Memory B cell (primary cell): Measurements from ENCODE around the gene WDR27.

Source experiments
- ATAC-seq: fragments of 150-1000 bp; cut with Tn5 transposase; 2 replicates; pipeline ENCODE4 v1.10.0; 2021; ENCODE audit warnings: low read depth, mild to moderate bottlenecking, moderate library complexity
- DNase-seq, 2 donors: peaks; one replicate each; pipeline ENCODE4 v3.0.0; 2022; ENCODE audit warnings: low spot score in 2 of 2
- H3K27ac Mint-ChIP-seq: one replicate; pipeline ENCODE4 v1.8.0; 2022; ENCODE audit warnings: mild to moderate bottlenecking, moderate library complexity, mixed read lengths
- H3K27me3 Mint-ChIP-seq: one replicate; pipeline ENCODE4 v1.8.0; 2022; ENCODE audit warnings: mixed read lengths
- H3K36me3 Mint-ChIP-seq: one replicate; pipeline ENCODE4 v1.8.0; 2022; ENCODE audit warnings: mild to moderate bottlenecking, mixed read lengths
- H3K4me1 Mint-ChIP-seq: one replicate; pipeline ENCODE4 v1.8.0; 2022; ENCODE audit warnings: mixed read lengths
- H3K4me3 Mint-ChIP-seq: one replicate; pipeline ENCODE4 v1.8.0; 2022; ENCODE audit warnings: mild to moderate bottlenecking, moderate library complexity, mixed read lengths
- H3K9me3 Mint-ChIP-seq: one replicate; pipeline ENCODE4 v1.8.0; 2022; ENCODE audit warnings: mixed read lengths

Gene WDR27

DNA sequence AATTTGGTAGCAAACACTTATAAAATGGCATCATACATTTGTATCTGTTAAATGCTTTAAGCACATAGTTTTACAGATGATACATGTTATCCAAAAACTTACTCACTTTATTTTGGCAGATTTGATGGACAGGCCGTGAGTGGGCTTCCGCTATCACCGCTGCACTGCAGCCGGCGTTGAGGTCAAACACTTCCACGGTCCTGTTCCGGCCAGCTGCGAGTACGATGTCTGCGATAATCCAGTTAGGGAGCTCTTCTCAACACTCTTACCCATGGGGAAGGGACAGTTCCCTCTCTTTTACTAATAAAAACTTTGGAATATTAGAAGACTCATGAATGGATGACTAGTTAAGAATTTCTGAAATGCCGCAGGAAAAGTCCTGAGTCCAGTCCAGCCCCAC lies 69.0 kb downstream of the WDR27 start:
- DNase-seq (no peak), ATAC-seq (no peak)
- Mint-ChIP-seq H3K27ac (no peak overlapping the region), H3K27me3 (no peaks in the 10 kb centered on the region), H3K9me3 (no peaks in the 10 kb centered on the region), H3K36me3 (peaks cover 13% of the 10 kb centered on the region), H3K4me3 (no peak overlapping the region), H3K4me1 (no peaks in the 10 kb centered on the region)

DNA sequence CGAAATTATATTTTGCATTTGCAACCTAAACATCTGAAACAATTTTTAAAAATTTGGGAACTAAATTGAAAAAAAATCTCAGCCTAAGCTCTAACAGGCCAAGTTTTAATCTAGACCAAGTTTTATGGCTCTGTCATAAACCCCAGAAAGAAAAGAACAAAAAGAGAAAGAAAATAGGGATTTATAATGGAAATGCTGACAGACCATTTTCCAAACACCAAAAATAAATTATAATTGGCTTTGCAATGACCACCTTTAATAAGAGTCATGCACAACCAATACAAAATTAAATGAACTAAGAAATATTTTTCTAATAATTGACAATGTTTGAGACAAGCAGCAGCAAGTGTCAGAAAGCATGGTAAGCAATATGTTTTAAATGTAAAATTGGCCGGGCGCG lies 72.6 kb downstream of the WDR27 start:
- DNase-seq (no peak), ATAC-seq (no peak)

DNA sequence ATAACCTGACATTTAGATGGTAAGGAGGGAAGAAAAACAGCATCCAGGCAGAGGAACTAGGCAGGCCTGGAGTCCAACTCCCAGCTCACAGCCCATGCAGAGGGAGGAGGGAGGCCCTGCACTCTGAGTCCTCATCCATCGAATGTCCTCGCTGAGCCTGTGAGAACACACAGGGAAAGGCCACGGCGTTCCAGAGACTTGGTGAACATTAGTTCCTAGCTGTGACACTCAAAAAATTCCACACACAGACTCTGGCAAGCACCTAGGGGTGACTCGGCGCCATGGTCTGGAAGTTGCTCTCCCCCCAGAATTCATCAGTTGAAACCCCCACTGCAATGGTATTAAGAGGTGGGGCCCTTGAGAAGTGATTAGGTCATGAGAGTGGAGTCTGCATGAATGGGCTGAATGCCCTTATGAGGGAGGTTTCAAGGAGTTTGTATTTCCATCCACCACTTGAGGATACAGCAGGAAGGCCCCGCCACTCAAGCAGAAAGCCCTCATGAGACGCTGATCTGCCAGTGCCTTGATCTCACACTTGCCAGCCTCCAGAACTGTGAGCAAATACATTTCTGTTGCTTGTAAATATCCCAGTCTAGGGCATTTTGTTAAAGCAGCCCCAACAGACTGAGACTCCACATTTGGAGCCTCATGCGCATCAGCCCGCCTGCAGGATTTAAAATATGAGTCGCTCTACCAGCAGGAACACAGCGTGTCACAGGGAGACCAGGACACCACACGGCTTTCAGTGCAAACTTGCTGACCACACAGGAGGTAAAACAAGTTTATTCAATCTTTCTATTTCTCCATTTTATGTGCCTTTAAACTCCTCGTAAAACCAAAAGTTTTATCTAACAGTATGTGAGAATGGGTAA lies 73.9 kb downstream of the WDR27 start:
- Mint-ChIP-seq H3K4me1 (no peaks in the 10 kb centered on the region), H3K9me3 (no peaks in the 10 kb centered on the region), H3K4me3 (no peak overlapping the region), H3K27me3 (no peaks in the 10 kb centered on the region), H3K27ac (no peak overlapping the region), H3K36me3 (peaks cover 9% of the 10 kb centered on the region)
- DNase-seq (no peak), ATAC-seq (no peak)

More for the DNA sequence above, 72.6 kb downstream of the WDR27 start:
- H3K4me3 Mint-ChIP-seq, result no peak overlapping the region
- H3K4me1 Mint-ChIP-seq, result no peaks in the 10 kb centered on the region
- H3K27ac Mint-ChIP-seq, result no peak overlapping the region
- H3K36me3 Mint-ChIP-seq, result peaks cover 12% of the 10 kb centered on the region
- H3K27me3 Mint-ChIP-seq, result no peaks in the 10 kb centered on the region
- no peaks in the 10 kb centered on the region for H3K9me3 Mint-ChIP-seq

DNA sequence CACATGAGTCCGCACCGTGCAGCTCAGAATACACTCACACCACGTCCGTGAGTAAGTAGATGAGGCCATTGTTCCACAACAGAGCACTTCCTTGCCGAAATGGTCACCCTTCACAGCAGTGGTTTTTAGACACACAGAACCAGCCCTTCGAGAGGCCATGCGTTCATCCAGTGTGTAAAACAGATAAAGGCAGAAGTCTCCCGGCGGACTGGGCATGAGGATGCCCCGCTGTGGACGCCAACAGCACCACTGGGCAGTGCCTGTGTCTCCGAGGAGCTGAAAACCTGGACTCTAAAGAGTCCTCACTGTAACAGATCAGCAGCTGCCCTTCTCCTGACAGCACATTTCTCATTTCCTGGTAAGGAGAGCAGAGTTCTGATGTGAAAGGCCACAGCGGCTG lies 75.2 kb downstream of the WDR27 start:
- ATAC-seq (no peak), DNase-seq (no peak)
- Mint-ChIP-seq H3K4me1 (no peaks in the 10 kb centered on the region), H3K4me3 (no peak overlapping the region), H3K9me3 (no peaks in the 10 kb centered on the region), H3K27ac (no peak overlapping the region), H3K36me3 (peaks cover 9% of the 10 kb centered on the region), H3K27me3 (no peaks in the 10 kb centered on the region)

DNA sequence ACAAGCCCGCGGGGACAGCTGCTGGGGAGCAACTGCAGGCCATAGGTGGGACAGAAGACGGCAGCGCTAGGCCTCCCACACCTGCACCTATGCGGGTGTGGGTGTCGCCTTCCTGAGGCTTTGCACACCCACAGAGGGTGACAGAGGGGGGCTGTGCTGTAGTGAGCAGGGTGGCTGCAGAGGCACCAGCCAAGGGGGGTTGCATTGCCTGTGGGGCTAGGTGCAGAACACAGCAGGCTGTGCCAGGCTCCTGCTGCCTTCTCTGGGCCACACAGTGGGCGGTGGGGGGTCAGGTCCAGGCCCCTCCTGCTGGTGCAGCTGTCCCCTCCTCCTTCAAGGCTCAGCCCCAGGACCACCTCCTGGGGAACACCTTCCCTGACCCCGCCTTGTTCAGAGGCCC lies 75.7 kb downstream of the WDR27 start:
- Mint-ChIP-seq H3K4me3 (no peak overlapping the region), H3K27ac (peak overlapping the region; percentile 61), H3K27me3 (no peaks in the 10 kb centered on the region), H3K9me3 (peaks cover 2% of the 10 kb centered on the region), H3K36me3 (peaks cover 9% of the 10 kb centered on the region), H3K4me1 (no peaks in the 10 kb centered on the region)
- ATAC-seq, result no peak
- DNase-seq, result no peak

DNA sequence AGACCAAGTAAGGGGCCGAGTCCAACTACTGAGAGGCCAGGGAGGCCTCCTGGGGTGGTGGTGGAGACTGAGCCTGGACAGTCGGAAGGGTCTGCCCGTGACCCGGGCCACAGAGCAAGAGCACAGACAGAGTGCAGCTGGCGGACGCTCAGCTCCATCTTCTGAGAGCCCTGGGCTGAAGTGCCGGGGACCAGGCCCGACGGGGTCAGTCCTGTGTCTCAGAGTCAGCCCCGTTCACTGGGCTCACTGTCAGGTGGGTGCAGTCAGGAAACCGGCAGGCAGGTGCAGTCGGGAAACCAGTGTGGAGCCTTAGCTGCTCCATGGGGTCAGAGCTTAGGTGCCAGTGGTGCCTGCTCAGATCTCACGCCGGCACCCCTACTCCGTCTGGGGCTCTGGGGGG lies 76.5 kb downstream of the WDR27 start:
- H3K9me3 Mint-ChIP-seq, result peaks cover 2% of the 10 kb centered on the region
- no peak overlapping the region for H3K27ac Mint-ChIP-seq
- H3K27me3 Mint-ChIP-seq, result no peaks in the 10 kb centered on the region
- H3K4me1 Mint-ChIP-seq, result no peaks in the 10 kb centered on the region
- DNase-seq (no peak), ATAC-seq (no peak)
- H3K36me3 Mint-ChIP-seq, result peaks cover 7% of the 10 kb centered on the region
- no peak overlapping the region for H3K4me3 Mint-ChIP-seq

DNA sequence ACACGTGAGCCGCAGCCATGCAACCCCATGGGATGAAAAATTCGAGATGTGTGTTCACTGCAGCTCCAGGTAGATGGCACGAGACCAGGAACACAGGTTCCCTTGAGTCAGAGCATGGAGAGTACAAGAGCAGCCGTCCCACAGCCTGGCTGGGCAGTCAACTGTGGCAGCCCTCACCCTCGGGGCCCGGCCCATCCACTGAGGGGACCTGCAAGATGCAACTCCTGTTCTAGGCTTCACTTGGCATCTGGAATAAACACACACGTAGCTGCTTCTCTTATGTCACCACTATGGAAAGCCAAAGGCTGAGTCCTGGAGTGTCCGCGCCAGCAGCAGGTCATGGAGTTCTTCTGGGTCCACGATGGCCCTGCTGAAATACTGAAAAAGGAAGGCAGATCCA lies 77.0 kb downstream of the WDR27 start:
- no peak overlapping the region for H3K4me3 Mint-ChIP-seq
- H3K4me1 Mint-ChIP-seq, result no peaks in the 10 kb centered on the region
- H3K27me3 Mint-ChIP-seq, result no peaks in the 10 kb centered on the region
- H3K27ac Mint-ChIP-seq, result no peak overlapping the region
- ATAC-seq, result no peak
- peaks cover 2% of the 10 kb centered on the region for H3K9me3 Mint-ChIP-seq
- DNase-seq, result no peak
- H3K36me3 Mint-ChIP-seq, result peaks cover 7% of the 10 kb centered on the region

DNA sequence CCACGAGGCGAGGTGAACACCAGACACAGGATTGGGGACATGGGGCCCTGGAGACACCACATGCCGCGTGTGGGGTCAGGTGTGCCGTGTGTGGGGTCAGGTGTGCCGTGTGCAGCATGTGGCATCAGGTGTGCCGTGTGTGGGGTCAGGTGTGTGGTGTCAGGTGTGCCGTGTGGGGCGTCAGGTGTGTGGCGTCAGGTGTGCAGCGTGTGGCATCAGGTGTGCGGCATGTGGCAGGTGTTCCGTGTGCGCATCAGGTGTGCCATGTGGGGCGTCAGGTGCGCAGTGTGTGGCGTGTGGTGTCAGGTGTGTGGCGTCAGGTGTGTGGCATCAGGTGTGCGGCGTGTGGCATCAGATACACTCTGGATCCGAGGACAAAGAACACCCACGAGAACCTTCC lies 77.9 kb downstream of the WDR27 start:
- Mint-ChIP-seq H3K4me3 (no peak overlapping the region), H3K27me3 (no peaks in the 10 kb centered on the region), H3K4me1 (no peaks in the 10 kb centered on the region), H3K36me3 (peaks cover 7% of the 10 kb centered on the region), H3K9me3 (peaks cover 2% of the 10 kb centered on the region), H3K27ac (no peak overlapping the region)
- DNase-seq, result no peak
- no peak for ATAC-seq

DNA sequence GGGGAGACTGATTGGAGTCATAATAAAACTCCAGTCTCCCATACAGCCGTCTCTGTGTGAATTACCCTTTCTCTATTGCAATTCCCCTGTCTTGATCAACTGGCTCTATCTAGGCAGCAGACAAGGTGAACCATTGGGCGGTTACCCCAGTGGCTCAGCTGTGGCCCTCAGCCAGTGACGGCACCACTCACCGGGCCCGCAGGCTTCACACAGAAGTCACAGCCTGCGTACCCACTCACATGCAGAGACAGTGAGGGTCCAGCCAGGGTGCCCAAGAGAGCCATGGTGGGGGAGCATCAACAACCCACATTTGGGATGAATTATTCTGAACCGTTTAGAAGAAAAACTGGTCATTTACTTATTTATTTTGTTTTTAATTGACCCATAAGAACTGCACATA lies 78.5 kb downstream of the WDR27 start:
- Mint-ChIP-seq H3K36me3 (peaks cover 7% of the 10 kb centered on the region), H3K4me1 (no peaks in the 10 kb centered on the region), H3K27me3 (no peaks in the 10 kb centered on the region), H3K9me3 (peaks cover 2% of the 10 kb centered on the region), H3K27ac (no peak overlapping the region), H3K4me3 (no peak overlapping the region)
- no peak for ATAC-seq
- no peak for DNase-seq

DNA sequence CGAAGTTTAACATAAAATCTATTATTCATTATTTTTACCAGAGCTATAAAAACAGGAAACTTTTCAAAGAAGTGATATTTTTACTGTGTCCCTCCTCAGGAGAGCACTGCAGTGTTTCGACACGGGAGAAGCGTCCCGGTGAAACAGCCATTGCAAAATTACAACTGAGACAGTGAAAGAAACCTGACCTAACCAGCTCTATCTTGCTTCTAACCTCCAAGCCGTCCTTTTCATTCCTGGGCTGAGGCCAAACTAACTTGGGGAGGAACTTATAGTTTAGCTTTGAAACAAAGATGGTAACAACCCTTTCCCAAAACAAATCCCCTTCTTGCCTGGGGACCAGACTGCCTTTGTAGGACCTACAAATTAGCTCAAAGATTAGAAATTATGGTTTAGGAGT lies 79.2 kb downstream of the WDR27 start:
- Mint-ChIP-seq H3K36me3 (peaks cover 7% of the 10 kb centered on the region), H3K4me3 (no peak overlapping the region), H3K9me3 (peaks cover 2% of the 10 kb centered on the region), H3K27ac (no peak overlapping the region), H3K27me3 (no peaks in the 10 kb centered on the region), H3K4me1 (no peaks in the 10 kb centered on the region)
- DNase-seq (no peak), ATAC-seq (no peak)

DNA sequence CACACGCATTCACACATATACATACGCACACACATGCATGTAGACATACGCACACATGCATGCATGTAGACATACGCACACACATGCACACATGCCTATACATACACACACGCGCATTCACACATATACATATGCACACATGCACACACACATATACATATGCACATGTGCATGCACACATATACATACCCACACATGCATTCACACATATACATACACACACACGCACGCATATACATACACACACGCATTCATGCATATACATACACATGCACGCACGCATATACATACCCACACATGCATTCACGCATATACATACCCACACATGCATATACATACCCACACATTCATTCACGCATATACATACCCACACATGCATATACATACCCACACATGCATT lies 80.5 kb downstream of the WDR27 start:
- peaks cover 6% of the 10 kb centered on the region for H3K36me3 Mint-ChIP-seq

DNA sequence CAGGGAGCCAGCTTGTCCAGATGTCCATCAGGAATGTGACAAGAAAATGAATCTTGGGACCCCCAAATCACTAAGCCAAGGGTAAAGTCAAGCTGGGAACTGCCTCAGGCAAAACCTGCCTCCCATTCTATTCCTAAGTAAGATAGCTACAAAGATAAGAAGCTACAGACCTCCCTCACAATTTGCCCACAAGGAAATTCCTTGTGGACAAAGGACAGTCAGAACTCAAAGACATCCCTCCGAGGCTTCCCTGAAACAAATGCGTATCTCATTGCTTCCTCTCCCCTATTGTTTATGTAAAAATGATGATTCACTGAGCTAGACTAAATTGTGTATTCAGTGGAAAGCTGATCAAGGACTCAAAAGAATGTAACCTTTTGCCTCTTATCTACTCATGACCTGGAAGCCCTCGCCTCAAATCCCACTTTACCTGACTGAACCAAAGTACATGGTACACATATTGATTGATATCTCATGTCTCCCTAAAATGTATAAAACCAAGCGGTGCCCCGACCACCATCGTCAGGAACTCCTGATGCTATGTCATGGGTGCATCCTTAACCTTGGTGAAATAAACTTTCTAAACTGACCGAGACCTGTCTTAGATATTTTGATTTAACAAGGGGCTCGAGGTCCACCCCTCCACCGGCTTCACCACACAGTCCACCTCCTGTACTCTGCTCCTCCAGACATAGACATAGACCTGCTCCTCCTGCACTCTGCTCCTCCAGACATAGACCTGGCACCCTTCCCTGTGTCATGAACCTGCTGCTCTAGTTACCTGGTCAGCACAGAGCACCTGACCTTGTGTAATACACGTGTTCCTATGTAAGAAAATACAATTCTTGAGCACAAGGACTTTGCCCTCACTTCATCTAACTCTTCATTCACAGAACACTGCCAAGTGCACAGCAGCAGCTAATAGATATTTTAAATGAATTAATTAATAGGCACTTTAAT lies 81.4 kb downstream of the WDR27 start:
- no peak for DNase-seq
- Mint-ChIP-seq H3K4me1 (no peaks in the 10 kb centered on the region), H3K9me3 (peaks cover 4% of the 10 kb centered on the region), H3K27me3 (no peaks in the 10 kb centered on the region), H3K27ac (peak overlapping the region; percentile 40), H3K4me3 (no peak overlapping the region), H3K36me3 (peaks cover 6% of the 10 kb centered on the region)
- no peak for ATAC-seq

More for the DNA sequence above, 80.5 kb downstream of the WDR27 start:
- Mint-ChIP-seq H3K4me3 (no peak overlapping the region), H3K27ac (no peak overlapping the region), H3K9me3 (peaks cover 4% of the 10 kb centered on the region), H3K4me1 (no peaks in the 10 kb centered on the region), H3K27me3 (no peaks in the 10 kb centered on the region)
- DNase-seq (no peak), ATAC-seq (no peak)

DNA sequence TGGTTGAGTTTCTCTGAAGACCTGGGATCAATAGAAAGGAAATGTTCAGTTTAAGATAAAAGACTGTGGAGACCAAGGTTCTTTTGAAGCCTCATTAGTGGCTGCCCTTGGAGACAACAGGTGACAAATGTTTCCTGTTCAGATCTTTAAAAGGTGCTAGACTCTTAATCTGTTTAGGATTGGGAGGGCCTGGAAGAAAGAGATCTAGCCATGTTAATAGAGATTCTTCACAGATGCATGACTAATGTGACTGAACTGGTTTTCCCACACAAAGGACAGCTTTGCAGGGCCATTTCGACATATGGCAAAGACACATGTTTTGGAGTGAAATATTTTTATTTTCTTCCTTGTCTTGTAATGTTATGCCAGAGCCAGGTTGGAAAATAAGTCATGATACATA lies 82.2 kb downstream of the WDR27 start:
- Mint-ChIP-seq H3K27me3 (no peaks in the 10 kb centered on the region), H3K4me3 (no peak overlapping the region), H3K36me3 (peaks cover 9% of the 10 kb centered on the region), H3K4me1 (no peaks in the 10 kb centered on the region), H3K27ac (no peak overlapping the region), H3K9me3 (peaks cover 4% of the 10 kb centered on the region)
- DNase-seq (no peak), ATAC-seq (no peak)
